Prostate gland (tissue), 2 donors: Measurements from ENCODE around the gene STX12. TPM values are rescaled to one million over a fixed set of nuclear protein-coding genes. Genes with fewer than 3 reads are reported as not detected.
A peak's percentile ranks its signal among the peaks of the same experiment; 100 is the strongest.

ENCODE experiments used
- DNase-seq: peaks from one replicate; pipeline ENCODE4 v3.0.0-alpha.2; 2019; ENCODE audit warnings: low spot score
- H3K27ac ChIP-seq, 2 donors: fragments of 200-600 bp; sonication (generic); 2 replicates each; pipeline ENCODE4 v1.5.1; 2017 to 2019
- H3K27me3 ChIP-seq: fragments of 200-600 bp; sonication (generic); replicated peaks from 2 replicates; pipeline ENCODE4 v1.5.1; 2019; ENCODE audit not compliant: insufficient read depth
- H3K36me3 ChIP-seq, 2 donors: fragments of 200-600 bp; sonication (generic); 1 replicate in 1 of 2; 2 replicates in 1 of 2; pipeline versions ENCODE4 v1.5.1 to v1.8.1; 2017 to 2019
- H3K4me1 ChIP-seq: fragments of 200-600 bp; sonication (generic); replicated peaks from 2 replicates; pipeline ENCODE4 v1.5.1; 2019
- H3K4me3 ChIP-seq, 2 donors: fragments of 200-600 bp; sonication (generic); 2 replicates each; pipeline ENCODE4 v1.5.1; 2017 to 2019
- H3K9me3 ChIP-seq: fragments of 200-600 bp; sonication (generic); 2 replicates; pipeline ENCODE4 v1.5.1; 2017
- POLR2A ChIP-seq: fragments of 450-650 bp; IDR thresholded peaks from one replicate; pipeline ENCODE4 v1.6.1; 2016; ENCODE audit warnings: antibody characterized with exemption, mild to moderate bottlenecking
- POLR2AphosphoS5 ChIP-seq: sonication (generic); formaldehyde crosslinking; IDR thresholded peaks from one replicate; pipeline ENCODE4 v1.6.1; 2017; ENCODE audit warnings: antibody characterized with exemption
- WGBS: methylation state at CpG from one replicate; pipeline ENCODE4 v1.1.5; 2018; 5-methylcytosine and 5-hydroxymethylcytosine counted together
- intact Hi-C: fragments of 100-400 bp; cut with DNase I; formaldehyde crosslinking; loops from one replicate; pipeline ENCODE4 v1.14.2; 2022
- total RNA-seq, 2 donors: library from RNA; depleted of rRNA; stranded (reverse); fragments of >200 nt; gene quantifications; one replicate each; pipeline ENCODE4 v1.1.0, GENCODE V29; 2016
- TF ChIP-seq, protein P1 (sequence below), 4 experiments: fragments of 200-600 bp in 2 of 4; fragments of 450-650 bp in 2 of 4; sonication (generic) in 2 of 4; IDR thresholded peaks; 1 replicate in 3 of 4; 2 replicates in 1 of 4; pipeline ENCODE4 v1.5.1; 2016 to 2019; ENCODE audit warnings: antibody characterized with exemption in 4 of 4, mild to moderate bottlenecking in 2 of 4, moderate library complexity in 2 of 4

STX12 gene
- total RNA-seq, 2 donors from 2014 or later: 53.1 to 64.9 TPM

- Histone ChIP-seq H3K36me3 (no peaks in the 10 kb centered on the region), H3K4me3 (no peak overlapping the region), H3K27me3 (no peaks in the 10 kb centered on the region), H3K9me3 (no peaks in the 10 kb centered on the region), H3K4me1 (no peaks in the 10 kb centered on the region), H3K27ac (no peak overlapping the region)
- intact Hi-C loops: no loop called here
- DNase-seq: no peak
- TF ChIP-seq, protein P1, sequence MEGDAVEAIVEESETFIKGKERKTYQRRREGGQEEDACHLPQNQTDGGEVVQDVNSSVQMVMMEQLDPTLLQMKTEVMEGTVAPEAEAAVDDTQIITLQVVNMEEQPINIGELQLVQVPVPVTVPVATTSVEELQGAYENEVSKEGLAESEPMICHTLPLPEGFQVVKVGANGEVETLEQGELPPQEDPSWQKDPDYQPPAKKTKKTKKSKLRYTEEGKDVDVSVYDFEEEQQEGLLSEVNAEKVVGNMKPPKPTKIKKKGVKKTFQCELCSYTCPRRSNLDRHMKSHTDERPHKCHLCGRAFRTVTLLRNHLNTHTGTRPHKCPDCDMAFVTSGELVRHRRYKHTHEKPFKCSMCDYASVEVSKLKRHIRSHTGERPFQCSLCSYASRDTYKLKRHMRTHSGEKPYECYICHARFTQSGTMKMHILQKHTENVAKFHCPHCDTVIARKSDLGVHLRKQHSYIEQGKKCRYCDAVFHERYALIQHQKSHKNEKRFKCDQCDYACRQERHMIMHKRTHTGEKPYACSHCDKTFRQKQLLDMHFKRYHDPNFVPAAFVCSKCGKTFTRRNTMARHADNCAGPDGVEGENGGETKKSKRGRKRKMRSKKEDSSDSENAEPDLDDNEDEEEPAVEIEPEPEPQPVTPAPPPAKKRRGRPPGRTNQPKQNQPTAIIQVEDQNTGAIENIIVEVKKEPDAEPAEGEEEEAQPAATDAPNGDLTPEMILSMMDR (IDR thresholded peaks at IDR 0.05): no peak
- no peak for TF ChIP-seq POLR2A
- TF ChIP-seq POLR2AphosphoS5: no peak
- WGBS: 74% methylated on average over 1 of the region's 1 CpG
Measured at GRCh38 chr1:27762033-27762432, 11.0 kb upstream of the STX12 start.

DNA sequence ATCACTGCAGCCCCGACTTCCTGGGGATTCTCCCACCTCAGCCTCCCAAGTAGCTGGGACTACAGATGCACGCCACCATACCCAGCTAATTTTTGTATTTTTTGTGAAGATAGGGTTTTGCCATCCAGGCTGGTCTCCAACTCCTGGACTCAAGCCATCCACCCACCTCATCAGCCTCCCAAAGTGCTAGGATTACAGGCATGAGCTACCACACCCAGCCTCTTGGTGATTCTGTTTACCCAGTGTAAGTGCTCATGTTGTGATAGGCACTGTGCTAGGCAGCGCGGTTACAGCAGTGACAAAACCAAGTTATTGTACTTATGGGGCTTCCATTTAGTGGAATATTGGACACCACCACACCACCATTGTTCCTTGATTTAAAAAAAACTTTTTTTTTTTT is 9.7 kb upstream of the STX12 start:
- Histone ChIP-seq H3K36me3 (no peaks in the 10 kb centered on the region), H3K27me3 (no peaks in the 10 kb centered on the region), H3K4me3 (no peak overlapping the region), H3K4me1 (no peaks in the 10 kb centered on the region), H3K9me3 (no peaks in the 10 kb centered on the region), H3K27ac (no peak overlapping the region)
- intact Hi-C loops: no loop called here
- 94% methylated on average over 4 of the region's 4 CpGs for WGBS
- DNase-seq: no peak
- TF ChIP-seq, protein P1 (IDR thresholded peaks at IDR 0.05): no peak
- TF ChIP-seq POLR2AphosphoS5 (no peak), POLR2A (no peak)

DNA sequence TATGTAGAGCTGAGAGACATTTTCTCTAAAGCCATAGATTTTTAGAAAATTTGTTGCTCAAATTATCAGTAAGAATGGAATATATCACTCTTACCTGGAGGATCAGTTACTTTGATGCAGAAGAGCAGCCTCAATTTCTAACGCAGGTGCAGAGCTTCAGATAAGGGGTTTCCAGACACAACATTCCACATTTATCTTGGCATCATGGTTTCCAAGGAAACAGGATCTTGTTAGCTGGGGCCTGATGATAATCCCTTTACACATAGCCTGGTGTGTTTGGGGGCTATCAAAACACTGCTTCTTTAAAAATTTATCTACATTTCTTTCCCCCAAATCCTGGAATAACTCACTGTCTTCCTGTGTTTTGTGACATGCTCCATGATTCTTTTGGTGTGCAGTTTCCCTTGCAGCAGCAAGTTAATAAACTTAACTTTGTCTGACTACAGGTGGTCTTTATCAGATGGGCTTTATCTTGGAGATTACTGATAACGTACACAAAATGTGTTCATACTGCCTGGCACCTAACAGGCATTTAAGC is 2.7 kb upstream of the STX12 start:
- Histone ChIP-seq H3K36me3 (no peaks in the 10 kb centered on the region), H3K4me1 (no peaks in the 10 kb centered on the region), H3K27me3 (no peaks in the 10 kb centered on the region), H3K27ac (no peak overlapping the region), H3K9me3 (no peaks in the 10 kb centered on the region), H3K4me3 (no peak overlapping the region)
- 38% methylated on average over 2 of the region's 2 CpGs for WGBS
- DNase-seq: no peak
- intact Hi-C loops: loop anchor here (5.0 kb wide), 1 partner anchor 43 kb away; the partner anchor contains the start of gene FAM76A
- no peak for TF ChIP-seq POLR2A
- TF ChIP-seq, protein P1 (IDR thresholded peaks at IDR 0.05): no peak

DNA sequence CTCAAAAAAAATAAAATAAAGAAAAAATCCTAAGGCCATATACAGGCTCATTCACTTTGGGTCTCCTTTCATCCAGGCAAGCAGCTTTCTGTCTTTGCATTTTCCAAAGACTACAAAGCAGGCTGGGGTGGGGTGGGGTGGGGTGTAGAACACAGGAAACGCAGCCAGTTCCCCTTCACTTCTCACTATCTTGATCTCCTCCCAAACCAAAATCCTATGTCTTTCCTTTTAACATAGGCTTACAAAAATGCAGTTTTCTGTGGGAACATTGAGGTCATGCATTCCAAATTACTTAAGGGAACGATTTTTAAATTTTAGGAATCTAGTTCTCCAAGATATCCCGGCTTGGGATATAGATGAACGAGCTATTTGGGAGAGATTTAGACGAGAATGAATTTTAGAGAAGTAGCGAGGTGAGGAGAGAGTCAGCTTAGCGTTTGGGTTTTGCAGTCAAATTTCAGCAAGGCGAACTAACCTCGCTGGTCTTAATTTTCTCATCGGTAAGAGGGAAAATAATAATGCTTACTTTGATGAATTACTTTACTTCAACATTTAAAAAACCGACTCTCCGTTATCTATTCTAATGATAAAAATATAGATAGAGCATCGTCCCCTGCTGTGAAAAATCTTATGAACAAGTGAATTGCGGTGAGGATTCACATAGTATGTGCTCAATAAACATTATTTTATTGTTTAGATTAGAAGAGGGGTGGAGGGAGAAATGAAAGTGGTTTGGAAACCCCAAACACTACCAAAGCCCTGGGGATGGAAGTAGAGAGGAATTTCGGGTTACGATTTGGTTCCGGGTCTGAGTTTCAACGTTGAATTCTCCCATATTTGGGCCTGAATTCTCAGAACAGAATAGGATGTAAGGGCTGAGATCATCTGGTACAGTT is 735 bp upstream of the STX12 start:
- Histone ChIP-seq H3K4me1 (no peaks in the 10 kb centered on the region), H3K9me3 (no peaks in the 10 kb centered on the region), H3K4me3 (peak overlapping the region; percentile 97), H3K27me3 (no peaks in the 10 kb centered on the region), H3K36me3 (no peaks in the 10 kb centered on the region), H3K27ac (peak overlapping the region; percentile 91 to 94)
- TF ChIP-seq POLR2A: no peak
- no peak for TF ChIP-seq POLR2AphosphoS5
- TF ChIP-seq, protein P1 (IDR thresholded peaks at IDR 0.05): no peak
- intact Hi-C loops: loop anchor here (5.0 kb wide), 1 partner anchor 45 kb away; the partner anchor contains the start of gene FAM76A
- no peak for DNase-seq
- WGBS: 31% methylated on average over 18 of the region's 18 CpGs
